HG03108 (cell line): ENCODE results near the gene SLC22A3.
"Not testable (repeated sequence)": the region's sequence is repeated elsewhere in the genome, so short reads cannot be mapped to it uniquely, and the experiment has no call there.

ENCODE experiments used
- ATAC-seq: cut with Tn5 transposase; IDR thresholded peaks from one replicate; pipeline ENCODE4 v1.9.1; 2021; ENCODE audit warnings: moderate library complexity; ENCODE audit not compliant: unreplicated experiment

Gene SLC22A3

GRCh38 chr6:160437154-160437553, 89.0 kb downstream of the SLC22A3 start:
- ATAC-seq: no peak

GRCh38 chr6:160437775-160438174, 89.6 kb downstream of the SLC22A3 start:
- ATAC-seq: no peak

GRCh38 chr6:160438481-160438880, 90.3 kb downstream of the SLC22A3 start:
- no peak for ATAC-seq

DNA sequence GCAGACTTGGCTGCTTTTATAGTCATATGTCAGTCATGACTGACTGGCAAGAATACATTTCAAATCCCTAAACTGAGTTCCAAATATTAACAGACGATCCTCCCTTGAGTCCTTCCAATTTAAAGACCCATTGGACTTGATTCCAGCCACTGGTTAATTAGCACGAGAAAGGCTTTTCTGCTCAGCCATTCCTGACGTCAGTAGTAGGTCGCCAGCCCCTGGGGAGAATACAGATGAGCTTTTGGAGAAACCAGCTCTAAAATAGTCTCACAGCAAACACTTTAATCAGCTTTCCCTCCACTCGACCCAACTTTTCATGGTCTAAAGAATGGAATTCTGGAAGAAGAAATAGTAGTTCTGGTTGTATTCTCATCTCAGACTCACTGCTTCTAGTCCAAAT, 91.6 kb downstream of the SLC22A3 start:
- no peak for ATAC-seq

DNA sequence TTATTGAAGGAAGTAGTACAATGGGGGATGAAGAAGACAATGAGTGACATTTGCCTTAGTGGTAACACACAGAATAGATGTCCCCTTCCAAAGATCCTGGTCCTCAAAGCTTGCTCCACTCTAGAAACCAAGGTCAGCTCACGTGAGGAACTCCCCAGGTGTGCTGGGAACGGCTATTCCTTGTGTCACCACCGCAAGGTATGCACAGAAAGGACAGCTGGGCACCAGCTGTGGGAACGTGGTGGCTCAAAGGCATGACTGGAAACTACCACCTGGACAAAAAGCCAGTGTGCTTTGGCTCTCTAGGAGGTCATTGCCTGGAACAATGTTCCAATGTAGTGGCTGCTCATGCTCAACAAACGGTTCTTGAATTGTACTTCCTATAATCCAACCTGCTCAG, 94.0 kb downstream of the SLC22A3 start:
- no peak for ATAC-seq

DNA sequence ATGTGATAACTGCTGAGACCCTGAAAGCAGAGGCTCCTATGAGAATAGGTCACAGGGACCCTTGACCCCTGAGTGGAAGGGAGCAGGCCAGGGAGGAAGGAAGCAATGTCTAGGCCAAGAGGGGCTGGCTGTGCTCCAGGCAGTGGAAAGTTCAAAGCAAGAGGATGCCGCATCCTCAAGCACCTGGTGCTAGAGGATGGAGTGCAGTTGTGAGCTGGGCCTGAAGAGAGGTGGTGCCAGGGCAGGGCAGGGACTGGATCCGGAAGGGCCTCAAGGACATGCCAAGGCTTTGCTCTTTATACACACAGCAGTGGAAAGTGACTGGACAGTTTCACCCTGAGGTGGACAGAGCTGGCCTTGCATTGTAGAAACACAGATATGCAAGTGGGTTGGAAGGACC, 97.0 kb downstream of the SLC22A3 start:
- no peak for ATAC-seq

GRCh38 chr6:160447350-160447749, 99.2 kb downstream of the SLC22A3 start:
- ATAC-seq: no peak

GRCh38 chr6:160449787-160450186, 101.6 kb downstream of the SLC22A3 start:
- ATAC-seq: not testable (repeated sequence)

DNA sequence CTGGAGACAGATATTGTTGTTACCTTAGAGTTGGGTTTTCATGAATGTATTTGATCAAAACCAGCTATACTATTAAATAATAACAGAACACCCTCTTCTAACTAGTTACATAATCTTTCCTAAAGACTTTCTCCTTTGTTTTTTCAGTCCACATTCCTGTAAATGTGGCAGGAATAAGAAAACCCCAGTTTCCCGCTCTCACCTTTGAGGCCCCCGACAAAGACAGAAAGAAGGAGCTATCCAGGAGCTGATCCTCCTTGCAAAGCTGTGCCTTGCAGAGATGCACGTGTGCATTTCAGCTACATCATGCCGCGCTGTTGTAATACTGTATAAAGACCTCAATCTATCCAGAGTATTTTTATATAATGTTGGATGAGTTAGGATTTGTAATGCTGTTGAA, 102.7 kb downstream of the SLC22A3 start:
- ATAC-seq: no peak

GRCh38 chr6:160454303-160454702, 106.1 kb downstream of the SLC22A3 start:
- ATAC-seq: no peak

GRCh38 chr6:160455081-160455480, 106.9 kb downstream of the SLC22A3 start:
- ATAC-seq: no peak

- peak; percentile 66 for ATAC-seq
Observed at GRCh38 chr6:160455541-160456213, 107.5 kb downstream of the SLC22A3 start.

DNA sequence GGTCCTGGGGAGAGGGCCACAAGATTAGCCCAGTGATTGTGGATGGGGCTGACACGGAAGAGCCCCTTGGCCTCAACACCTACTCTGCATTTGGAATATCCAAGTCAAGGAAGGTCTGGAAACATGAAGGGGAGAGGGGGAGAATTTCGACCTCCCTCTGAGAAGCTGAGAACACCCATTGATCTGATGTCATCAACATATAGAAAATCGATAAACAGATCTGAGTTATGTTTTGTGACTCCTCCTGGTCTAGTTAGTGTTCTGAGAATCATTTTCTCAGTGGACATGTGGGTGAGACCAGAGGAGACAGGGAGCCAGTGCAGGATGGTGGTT, 108.0 kb downstream of the SLC22A3 start:
- no peak for ATAC-seq

DNA sequence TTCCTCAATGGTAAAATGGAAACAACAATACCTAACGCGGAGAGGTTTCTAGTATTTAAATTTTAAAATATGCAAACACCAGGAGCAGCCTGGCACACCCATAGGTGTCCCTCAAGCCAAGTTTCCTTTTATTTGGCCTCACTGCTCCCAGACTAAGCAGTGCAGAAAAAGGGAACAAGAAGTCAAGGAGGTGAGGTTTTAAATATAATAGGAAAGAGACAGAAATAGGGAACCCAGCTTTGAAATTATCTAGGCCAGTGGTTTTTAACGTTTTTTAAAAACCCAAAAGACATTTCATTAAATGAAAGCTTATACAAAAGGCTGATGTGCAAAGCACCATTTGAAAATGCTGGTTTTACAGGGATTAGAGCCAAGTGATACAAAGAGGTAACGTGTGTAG, 109.6 kb downstream of the SLC22A3 start:
- ATAC-seq: no peak

DNA sequence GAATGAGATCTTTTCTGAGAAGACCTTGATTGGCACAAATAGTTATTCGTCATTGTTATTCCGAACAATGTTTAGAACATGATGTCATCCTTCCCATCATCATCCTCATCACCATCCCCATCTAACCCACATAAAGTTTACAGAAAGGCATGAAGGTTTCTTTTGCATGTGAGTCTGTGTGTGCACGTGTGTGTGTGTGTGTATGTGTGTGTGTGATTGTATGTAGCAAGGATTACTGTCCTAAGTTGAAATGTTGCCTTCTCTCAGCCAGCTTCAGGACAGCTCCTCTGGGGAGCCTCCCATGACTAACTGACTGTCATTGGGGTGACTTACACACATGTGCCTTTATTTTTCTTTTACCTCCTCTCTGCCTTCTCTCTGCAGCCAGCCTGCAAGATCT, 113.5 kb downstream of the SLC22A3 start:
- ATAC-seq: no peak

- peak; percentile 7 for ATAC-seq
Observed at GRCh38 chr6:160462116-160462515, 113.9 kb downstream of the SLC22A3 start.

DNA sequence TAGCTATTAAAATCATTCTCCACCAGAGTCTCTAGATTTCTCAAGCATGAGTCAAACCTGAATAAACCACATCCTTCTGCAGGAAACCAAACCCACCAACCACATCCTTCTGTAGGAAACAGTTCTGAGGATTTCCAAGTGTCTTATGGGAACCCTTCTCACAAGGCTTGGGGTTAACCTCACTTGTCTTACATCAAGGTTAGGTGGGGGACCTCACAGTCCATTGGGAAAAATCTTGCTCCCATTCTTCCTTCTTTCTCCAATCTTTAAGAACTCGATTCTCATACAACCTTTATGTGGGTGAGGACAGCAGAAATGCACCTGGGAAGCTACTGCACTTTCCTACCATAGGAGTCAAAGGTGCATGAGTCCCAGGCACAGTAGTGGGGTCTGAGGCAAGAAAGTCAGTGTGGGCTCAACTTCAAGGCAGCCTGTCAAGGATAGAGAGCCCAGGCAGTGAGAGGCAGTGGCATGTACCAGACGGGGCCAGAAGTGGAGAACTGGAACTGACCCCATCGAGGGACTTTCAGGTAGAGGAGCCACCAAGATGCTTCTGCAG, 114.5 kb downstream of the SLC22A3 start:
- ATAC-seq: peak; percentile 96

DNA sequence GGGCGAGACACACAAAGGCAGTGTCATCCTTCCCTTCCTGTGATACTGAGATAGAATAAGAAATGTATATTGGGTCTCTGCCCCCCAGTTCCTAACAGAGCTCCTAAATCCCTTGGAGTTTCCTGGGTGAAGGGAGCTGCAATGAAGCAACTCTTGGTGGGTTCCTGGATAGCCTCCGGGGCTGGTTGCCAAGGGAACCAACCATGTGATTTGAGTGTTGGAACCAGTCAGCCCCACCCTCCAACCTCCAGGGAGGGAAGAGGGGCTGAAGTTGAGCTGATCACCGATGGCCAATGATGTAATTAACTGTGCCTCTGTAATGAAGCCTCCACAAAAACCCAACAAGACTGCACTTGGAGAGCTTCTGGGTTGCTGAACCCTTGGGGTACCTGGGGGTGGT, 116.6 kb downstream of the SLC22A3 start:
- ATAC-seq: no peak

GRCh38 chr6:160467261-160467871, 119.2 kb downstream of the SLC22A3 start:
- ATAC-seq: not testable (repeated sequence)

GRCh38 chr6:160469153-160469552, 121.0 kb downstream of the SLC22A3 start:
- no peak for ATAC-seq

DNA sequence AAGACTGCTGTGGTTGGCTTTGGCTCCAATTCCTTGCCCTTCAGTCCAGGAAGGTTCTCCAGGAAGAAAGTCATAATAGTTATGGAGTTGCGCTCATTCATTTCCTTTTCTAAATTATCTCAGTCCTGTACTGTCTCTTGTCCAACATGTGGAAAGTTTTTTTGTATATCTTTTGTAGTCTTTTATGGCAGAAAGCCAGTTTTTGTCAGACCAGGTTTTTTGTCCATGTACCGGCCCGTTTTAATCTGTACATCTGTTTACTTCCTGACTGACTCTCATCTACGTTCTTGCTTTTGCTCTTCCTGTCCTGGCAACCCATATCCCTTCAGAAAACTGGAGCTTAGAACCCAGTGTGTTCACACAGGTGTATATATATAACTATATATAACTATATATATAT, 127.9 kb downstream of the SLC22A3 start:
- ATAC-seq: not testable (repeated sequence)

- ATAC-seq: not testable (repeated sequence)
Observed at GRCh38 chr6:160477072-160477471, 128.9 kb downstream of the SLC22A3 start.

- ATAC-seq: no peak
Observed at GRCh38 chr6:160477901-160478300, 129.7 kb downstream of the SLC22A3 start.
